Fibroblast of skin of scalp (primary cell): ENCODE measurements around the gene SCRN3.
A peak's percentile ranks its signal among the peaks of the same experiment; 100 is the strongest.
"Not testable (repeated sequence)": the region's sequence is repeated elsewhere in the genome, so short reads cannot be mapped to it uniquely, and the experiment has no call there.

Experiments
- DNase-seq: peaks from one replicate; pipeline ENCODE4 v3.0.0-alpha.2; 2013

Gene SCRN3

DNA sequence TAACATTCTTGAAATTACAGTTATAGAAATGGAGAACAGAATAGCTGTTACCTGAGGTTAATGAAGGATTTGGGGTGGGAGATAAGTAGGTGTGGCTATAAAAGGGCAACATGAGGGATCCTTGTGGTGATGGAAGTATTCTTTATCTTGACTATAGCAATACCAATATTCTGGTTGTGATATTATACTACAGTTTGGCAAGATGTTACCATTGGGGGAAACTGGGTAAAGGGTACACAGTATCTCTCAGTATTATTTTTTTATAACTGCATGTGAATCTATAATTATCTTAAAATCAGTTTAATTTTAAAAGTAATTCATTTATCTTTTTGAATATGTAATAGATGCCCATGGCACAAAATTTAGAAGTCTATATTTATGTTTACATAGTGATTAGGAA, 8.1 kb downstream of the SCRN3 start:
- no peak for DNase-seq

GRCh38 chr2:174410039-174410438, 14.5 kb downstream of the SCRN3 start:
- DNase-seq, result not testable (repeated sequence)

GRCh38 chr2:174412256-174412655, 16.7 kb downstream of the SCRN3 start:
- DNase-seq, result no peak

- no peak for DNase-seq
Observed at GRCh38 chr2:174428214-174428613, 32.7 kb downstream of the SCRN3 start.

DNA sequence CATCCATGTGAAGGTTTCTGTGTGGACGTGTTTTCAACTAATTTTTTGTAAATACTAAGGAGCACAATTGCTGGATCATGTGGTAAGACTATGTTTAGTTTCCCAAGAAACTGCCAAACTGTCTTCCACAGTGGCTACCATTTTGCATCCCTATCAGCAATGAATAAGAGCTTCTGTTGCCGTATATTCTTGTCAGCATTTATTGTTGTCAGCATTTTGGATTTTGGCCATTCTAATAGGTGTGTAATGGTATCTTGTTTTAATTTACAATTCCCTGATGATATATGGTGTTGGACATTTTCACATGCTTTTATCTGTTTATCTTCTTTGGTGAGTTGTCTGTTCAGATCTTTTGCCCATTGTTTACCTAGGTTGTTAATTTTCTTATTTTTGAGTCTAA, 34.5 kb downstream of the SCRN3 start:
- no peak for DNase-seq

DNA sequence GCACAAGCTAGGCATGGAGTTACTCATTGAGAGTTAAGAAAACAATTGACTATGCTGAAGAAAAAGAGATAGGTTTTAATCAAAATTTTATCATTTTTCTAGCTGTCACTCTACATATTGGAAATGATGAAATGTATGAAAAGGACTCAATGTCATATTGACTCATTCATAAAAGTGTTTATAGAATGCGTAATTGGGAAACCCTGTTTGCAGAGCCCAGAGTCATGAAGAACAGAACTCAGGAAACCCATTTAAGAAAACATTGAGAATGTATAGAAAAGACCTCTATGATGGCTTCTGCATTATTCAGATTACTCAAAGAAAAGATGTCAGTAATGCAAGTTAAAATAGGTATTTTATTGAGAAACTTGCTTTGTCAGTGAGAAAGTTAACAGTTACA, 36.4 kb downstream of the SCRN3 start:
- no peak for DNase-seq

GRCh38 chr2:174436351-174436750, 40.8 kb downstream of the SCRN3 start:
- DNase-seq, result peak; percentile 27

DNA sequence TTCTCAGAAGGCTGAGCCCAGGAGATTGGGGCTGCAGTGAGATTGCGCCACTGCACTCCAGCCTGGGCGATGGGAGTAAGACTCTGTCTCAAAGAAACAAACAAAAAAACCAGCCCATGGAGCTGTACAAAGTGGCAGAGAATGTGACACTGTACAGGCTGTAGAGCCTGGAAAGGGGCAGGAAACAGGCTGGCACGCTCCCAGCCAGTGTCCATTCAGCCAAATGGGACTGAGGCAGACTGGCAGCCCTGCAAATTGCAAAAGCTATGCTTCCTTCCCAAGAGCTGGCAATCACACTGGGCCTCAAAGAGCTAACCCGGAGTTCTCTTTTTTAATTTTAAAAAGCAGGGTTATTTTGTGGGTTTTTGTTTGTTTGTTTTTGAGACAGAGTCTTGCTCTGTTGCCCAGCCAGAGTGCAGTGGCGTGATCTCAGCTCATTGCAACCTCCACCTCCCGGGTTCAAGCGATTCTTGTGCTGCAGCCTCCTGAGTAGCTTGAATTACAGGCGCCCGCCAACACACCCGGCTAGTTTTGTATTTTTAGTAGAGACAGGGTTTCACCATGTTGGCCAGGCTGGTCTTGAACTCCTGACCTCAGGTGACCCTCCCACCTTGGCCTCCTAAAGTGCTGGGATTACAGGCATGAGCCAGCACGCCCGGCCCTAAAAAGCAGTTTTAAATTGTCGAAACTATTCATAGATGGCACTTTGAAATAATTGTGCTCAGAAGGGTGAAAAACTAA, 42.8 kb downstream of the SCRN3 start:
- DNase-seq, result no peak

GRCh38 chr2:174439323-174439722, 43.8 kb downstream of the SCRN3 start:
- no peak for DNase-seq

GRCh38 chr2:174439950-174440349, 44.4 kb downstream of the SCRN3 start:
- no peak for DNase-seq

DNA sequence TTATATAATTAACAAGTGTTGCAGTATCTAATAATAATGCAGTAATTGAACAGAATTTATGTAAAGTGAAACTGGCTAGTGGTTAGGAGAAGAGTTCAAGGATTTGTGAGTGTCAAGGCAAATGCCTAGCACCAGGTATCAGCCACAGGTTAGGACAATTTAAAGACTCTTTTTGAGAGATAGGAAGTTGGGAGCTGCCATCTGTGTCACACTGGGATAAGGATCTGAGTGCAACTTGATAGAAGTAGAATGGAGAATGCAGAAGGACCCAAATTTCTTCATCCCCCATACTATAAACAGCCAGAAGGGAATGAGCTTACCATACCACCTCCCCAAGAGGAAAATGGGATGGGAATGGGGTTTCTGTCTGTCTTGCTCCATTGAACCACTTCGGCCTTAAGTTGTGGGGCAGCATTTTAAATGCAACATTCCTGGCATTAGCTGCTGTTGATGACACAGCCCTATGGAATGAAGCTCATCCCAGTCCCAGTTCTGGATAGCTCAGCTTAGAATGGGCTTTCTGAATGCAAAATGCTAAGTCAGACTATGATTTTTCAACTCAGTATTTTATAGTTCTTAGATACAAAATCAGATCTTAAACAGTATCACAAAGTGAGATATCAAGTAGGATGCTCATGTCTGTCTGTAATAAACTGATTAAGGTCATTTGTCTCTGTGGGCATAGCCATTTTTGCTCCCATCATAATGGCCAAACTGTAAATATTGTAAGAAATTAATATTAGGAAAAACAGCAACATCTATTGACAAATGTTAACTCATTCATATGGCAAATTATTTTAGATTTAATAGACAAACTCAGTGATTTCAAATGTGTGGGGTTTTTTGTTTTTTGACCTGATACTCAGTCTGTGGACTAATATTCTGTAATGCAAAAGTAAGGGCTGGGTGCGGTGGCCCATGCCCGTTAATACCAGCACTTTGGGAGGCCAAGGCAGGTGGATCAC, 47.3 kb downstream of the SCRN3 start:
- DNase-seq, result peak; percentile 89

DNA sequence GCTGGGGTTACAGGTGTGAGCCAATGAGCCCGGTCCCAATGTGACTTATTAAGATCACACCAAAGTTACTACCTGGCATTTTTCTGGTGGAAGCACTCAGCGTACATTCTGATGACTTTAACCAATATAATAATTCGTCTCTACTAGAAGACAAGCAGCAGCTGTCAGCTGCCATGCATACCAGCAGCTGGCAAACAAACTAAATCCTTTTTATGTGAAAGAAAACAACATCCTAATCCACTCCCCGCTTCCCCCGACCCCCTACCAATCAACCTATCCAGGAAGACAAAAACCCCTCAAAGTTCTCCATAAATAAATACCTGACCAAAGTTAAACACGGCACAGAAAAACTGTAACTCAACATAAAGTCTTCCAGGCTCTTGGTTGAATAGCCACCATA, 49.2 kb downstream of the SCRN3 start:
- DNase-seq, result no peak

DNA sequence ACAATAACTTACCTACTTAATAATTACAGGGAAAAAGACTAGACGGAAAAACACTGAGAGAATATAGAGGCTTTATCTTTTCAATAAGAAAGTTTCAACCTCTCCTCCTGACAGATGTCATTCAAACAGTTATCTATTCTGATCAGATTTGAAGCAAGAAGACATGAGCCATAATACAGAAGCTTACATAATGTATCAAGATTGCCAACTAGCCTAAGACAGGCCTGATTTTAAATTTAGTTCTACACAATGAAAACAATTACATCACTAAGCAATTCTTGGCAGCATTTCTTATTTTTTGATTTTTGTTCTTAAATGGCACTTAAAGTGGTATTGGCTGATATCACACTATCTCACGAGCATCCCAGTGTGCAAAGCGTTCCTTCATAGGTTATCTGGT, 49.7 kb downstream of the SCRN3 start:
- DNase-seq, result peak; percentile 17

- DNase-seq, result no peak
Observed at GRCh38 chr2:174446531-174446930, 51.0 kb downstream of the SCRN3 start.

DNA sequence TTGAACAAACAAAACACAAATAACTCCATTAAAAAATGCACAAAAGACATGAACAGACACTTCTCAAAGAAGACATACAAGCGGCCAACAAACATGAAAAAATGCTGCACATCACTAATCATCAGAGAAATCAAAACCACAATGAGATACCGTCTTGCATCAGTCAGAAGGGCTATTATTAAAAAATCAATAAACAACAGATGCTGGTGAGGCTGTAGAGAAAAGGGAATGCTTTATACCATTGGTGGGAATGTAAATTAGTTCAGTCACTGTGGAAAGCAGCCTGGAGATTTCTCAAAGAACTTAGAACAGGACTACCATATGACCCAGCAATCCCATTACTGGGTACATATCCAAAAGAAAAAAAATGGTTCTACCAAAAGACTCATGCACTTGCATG, 53.5 kb downstream of the SCRN3 start:
- DNase-seq, result no peak

DNA sequence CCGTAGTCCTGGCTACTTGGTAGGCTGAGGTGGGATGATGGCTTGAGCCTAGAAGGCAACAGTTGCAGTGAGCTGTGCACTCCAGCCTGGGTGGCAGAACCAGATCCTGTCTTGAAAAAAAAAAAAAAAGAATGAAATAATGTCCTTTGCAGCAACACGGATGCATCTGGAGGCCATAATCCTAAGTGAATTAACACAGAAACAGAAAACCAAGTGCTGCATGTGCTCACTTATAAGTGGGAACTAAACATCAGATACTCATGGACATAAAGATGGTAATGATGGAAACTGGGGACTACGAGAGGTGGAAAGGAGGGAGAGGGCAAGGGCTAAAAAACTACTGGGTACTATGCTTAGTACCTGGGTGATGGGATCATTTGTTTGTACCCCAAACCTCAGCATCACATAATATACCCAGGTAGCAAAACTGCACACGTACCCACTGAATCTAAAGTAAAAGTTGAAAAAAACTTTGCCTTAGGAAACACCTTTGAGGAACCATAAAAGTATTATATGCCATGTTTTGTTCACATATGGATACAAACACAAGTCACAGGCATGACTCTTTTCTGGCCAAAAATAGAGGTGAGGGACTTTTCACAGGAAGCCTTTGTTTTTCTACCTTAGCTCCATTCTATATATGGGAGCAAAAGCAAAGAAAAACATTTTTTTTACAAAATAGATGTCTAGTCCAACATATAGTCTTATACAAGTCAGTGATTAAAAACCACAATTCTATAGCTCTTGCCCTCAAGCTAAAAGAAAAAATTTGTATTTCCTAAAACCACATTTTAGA, 54.7 kb downstream of the SCRN3 start:
- DNase-seq, result no peak

GRCh38 chr2:174454566-174454965, 59.0 kb downstream of the SCRN3 start:
- DNase-seq, result no peak

GRCh38 chr2:174461221-174461620, 65.7 kb downstream of the SCRN3 start:
- DNase-seq, result no peak

- peak; percentile 31 for DNase-seq
Observed at GRCh38 chr2:174465327-174465726, 69.8 kb downstream of the SCRN3 start.

- peak; percentile 52 for DNase-seq
Observed at GRCh38 chr2:174473796-174474195, 78.3 kb downstream of the SCRN3 start.

GRCh38 chr2:174477759-174478158, 82.2 kb downstream of the SCRN3 start:
- no peak for DNase-seq
